Right atrium auricular region (tissue), 2 donors: ENCODE results near the gene NLRP9. TPM values are rescaled to one million over a fixed set of nuclear protein-coding genes. Genes with fewer than 3 reads are reported as not detected.

Experiments
- DNase-seq: peaks from one replicate; pipeline ENCODE4 v3.0.0-alpha.2; 2019; ENCODE audit warnings: low spot score
- H3K27ac ChIP-seq, 2 donors: fragments of 200-600 bp; sonication (generic); 1 replicate in 1 of 2; 2 replicates in 1 of 2; pipeline ENCODE4 v1.5.1; 2016 to 2019
- H3K27me3 ChIP-seq, 2 donors: fragments of 200-600 bp; sonication (generic); one replicate each; pipeline versions ENCODE4 v1.5.1 to v1.6.0; 2017 to 2019
- H3K36me3 ChIP-seq: fragments of 200-600 bp; sonication (generic); one replicate; pipeline ENCODE4 v1.5.1; 2016
- H3K4me1 ChIP-seq, 2 donors: fragments of 200-600 bp; sonication (generic); one replicate each; pipeline versions ENCODE4 v1.5.1 to v1.6.0; 2017 to 2019
- H3K4me3 ChIP-seq, 2 donors: fragments of 200-600 bp; sonication (generic); 1 replicate in 1 of 2; 2 replicates in 1 of 2; pipeline ENCODE4 v1.5.1; 2017 to 2019; ENCODE audit warnings: mild to moderate bottlenecking in 1 of 2, moderate library complexity in 1 of 2
- H3K9me3 ChIP-seq, 2 donors: fragments of 200-600 bp; sonication (generic); one replicate each; pipeline ENCODE4 v1.5.1; 2019
- total RNA-seq, 2 donors: library from RNA; depleted of rRNA; stranded (reverse); fragments of >200 nt; gene quantifications; one replicate each; pipeline ENCODE4 v1.1.0, GENCODE V29; 2016
- TF ChIP-seq, protein P1 (sequence below), 2 donors: fragments of 200-600 bp; sonication (generic); IDR thresholded peaks; one replicate each; pipeline ENCODE4 v1.5.1; 2019; ENCODE audit warnings: antibody characterized with exemption in 2 of 2

The NLRP9 gene
- total RNA-seq, 2 donors from 2014 or later = not detected

DNA sequence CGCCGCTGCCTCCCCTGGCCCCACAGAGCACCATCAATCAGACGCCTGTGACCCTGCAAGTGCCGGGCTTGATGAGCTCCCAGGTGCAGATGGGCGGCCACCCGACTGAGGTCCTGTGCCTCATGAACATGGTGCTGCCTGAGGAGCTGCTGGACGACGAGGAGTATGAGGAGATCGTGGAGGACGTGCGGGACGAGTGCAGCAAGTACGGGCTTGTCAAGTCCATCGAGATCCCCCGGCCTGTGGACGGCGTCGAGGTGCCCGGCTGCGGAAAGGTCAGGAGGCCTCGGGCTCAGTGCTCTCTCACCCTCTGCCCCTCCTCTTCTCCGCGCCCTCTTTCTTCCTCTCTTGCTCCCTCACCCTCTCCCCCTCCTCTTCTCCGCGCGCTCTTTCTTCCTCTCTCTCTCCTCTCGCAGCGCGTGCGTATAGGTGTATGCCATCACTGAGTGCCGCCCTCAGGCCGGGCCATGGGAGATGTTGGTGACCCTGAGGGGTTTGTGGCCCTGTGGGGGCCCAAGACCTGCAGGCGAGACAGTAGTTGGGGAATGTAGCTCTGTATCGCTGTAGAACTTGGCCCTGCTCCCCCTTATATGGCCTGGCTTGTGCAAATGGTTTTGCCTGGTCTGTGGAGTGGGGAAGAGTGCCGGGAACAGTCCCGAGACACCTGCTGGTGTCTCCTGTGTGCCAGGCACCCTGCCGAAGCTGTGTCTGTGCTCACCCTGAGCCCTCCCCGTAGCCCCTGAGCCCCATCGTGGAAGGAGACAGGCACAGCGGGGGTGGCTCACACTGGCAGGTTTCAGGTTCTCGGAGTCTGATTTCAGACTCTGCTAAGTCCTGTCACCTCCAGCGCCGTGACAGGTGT is 68.6 kb downstream of the NLRP9 start:
- Histone ChIP-seq H3K27me3 (no peaks in the 10 kb centered on the region), H3K4me1 (peaks cover 0 to 16% of the 10 kb centered on the region in 2 donors), H3K27ac (no peak overlapping the region), H3K4me3 (no peak overlapping the region), H3K9me3 (no peaks in the 10 kb centered on the region), H3K36me3 (peaks cover 68% of the 10 kb centered on the region)
- DNase-seq = no peak
- TF ChIP-seq, protein P1, sequence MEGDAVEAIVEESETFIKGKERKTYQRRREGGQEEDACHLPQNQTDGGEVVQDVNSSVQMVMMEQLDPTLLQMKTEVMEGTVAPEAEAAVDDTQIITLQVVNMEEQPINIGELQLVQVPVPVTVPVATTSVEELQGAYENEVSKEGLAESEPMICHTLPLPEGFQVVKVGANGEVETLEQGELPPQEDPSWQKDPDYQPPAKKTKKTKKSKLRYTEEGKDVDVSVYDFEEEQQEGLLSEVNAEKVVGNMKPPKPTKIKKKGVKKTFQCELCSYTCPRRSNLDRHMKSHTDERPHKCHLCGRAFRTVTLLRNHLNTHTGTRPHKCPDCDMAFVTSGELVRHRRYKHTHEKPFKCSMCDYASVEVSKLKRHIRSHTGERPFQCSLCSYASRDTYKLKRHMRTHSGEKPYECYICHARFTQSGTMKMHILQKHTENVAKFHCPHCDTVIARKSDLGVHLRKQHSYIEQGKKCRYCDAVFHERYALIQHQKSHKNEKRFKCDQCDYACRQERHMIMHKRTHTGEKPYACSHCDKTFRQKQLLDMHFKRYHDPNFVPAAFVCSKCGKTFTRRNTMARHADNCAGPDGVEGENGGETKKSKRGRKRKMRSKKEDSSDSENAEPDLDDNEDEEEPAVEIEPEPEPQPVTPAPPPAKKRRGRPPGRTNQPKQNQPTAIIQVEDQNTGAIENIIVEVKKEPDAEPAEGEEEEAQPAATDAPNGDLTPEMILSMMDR (IDR thresholded peaks at IDR 0.05) = no peak

DNA sequence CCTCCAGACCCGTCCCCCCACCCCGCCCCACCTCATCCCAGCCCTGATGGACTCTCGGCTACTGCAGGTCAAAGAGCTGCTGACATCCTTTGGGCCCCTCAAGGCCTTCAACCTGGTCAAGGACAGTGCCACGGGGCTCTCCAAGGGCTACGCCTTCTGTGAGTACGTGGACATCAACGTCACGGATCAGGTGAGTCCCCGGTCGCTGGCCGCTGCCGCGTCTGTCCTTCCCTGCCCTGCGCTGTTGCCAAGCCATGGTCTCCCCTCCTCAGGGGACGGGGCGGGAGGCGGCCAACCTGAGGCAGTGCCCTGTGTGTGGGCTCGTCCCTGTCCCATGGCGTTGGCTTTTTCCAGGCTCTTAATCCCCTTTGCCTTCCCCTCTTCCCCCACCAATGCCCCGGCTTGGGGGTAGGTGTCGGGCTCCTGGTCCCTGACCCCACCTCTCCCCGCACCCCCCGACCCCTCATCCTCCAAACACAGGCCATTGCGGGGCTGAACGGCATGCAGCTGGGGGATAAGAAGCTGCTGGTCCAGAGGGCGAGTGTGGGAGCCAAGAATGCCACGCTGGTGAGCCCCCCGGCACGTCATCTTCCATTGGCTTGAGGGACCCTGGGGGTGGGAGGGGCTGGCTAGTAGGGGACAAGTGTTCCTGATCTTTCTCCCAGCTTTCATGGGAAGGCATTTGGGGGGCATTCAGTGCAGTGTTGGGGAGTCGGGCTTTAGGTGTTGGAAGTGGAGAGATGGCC is 69.4 kb downstream of the NLRP9 start:
- Histone ChIP-seq H3K27ac (no peak overlapping the region), H3K4me1 (peaks cover 0 to 7% of the 10 kb centered on the region in 2 donors), H3K9me3 (no peaks in the 10 kb centered on the region), H3K36me3 (peaks cover 70% of the 10 kb centered on the region), H3K27me3 (no peaks in the 10 kb centered on the region), H3K4me3 (no peak overlapping the region)
- TF ChIP-seq, protein P1 (IDR thresholded peaks at IDR 0.05) = no peak
- no peak for DNase-seq

DNA sequence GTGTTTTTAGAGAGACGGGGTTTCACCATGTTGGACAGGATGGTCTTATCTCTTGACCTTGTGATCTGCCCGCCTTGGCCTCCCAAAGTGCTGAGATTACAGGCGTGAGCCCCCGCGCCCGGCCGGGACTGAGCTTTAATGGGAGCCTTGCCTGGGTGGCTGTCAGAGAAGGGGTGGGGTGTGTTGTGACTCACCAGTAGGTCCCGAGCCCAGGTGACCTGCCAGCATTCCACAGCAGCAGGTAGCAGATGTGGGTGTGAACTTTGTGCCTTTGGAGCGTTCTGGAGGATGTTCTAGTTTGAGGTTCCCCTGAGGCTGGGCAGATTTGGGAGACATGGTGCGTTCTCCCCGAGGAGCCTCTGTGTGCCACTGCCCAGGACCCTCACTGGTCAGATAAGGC is 70.2 kb downstream of the NLRP9 start:
- H3K27me3 ChIP-seq = no peaks in the 10 kb centered on the region
- DNase-seq = no peak
- TF ChIP-seq, protein P1 (IDR thresholded peaks at IDR 0.05) = no peak

DNA sequence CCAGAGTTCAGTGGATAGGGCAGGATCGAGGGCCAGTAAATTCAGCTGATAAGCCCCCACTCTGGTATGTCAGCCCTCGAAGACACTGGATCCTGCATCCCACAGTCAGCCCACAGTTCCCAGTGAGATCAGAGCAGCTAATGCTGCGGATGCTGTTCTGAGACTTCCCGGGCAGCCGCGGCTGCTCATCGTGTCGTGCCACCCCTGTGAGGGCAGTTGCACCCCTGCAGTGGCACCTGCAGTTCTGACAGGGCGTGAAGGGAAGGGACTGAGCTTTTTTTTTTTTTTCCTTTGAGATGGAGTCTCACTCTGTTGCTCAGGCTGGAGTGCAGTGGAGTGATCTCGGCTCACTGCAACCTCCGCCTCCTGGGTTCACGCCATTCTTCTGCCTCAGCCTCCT is 70.7 kb downstream of the NLRP9 start:
- H3K4me1 ChIP-seq = peaks cover 0 to 4% of the 10 kb centered on the region in 2 donors
- TF ChIP-seq, protein P1 (IDR thresholded peaks at IDR 0.05) = no peak
- peaks cover 78% of the 10 kb centered on the region for H3K36me3 ChIP-seq
- H3K4me3 ChIP-seq = no peak overlapping the region
- no peak overlapping the region for H3K27ac ChIP-seq
- no peaks in the 10 kb centered on the region for H3K27me3 ChIP-seq
- H3K9me3 ChIP-seq = no peaks in the 10 kb centered on the region
- no peak for DNase-seq

More for the DNA sequence above, 70.2 kb downstream of the NLRP9 start:
- Histone ChIP-seq H3K4me3 (no peak overlapping the region), H3K27ac (no peak overlapping the region), H3K36me3 (peaks cover 74% of the 10 kb centered on the region), H3K9me3 (no peaks in the 10 kb centered on the region), H3K4me1 (peaks cover 0 to 4% of the 10 kb centered on the region in 2 donors)

DNA sequence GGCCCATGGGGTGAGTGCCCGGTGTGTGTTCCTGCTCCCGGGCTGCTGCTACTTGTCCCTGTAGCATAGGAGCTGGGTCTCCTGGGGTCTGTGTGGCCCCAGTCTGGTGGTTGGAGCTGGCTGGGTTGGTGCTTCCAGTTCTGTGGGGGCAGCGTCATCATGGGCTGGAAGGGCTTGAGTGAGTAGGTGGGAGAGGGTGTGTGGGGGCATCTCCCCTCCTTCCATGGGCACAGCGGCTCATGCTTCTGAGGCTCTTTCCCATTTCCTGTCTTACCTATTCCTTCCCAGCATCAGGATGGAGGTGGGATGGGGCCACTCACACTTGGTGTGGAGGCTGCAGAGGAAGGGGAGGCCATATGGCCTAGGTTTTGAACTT is 71.2 kb downstream of the NLRP9 start:
- no peaks in the 10 kb centered on the region for H3K9me3 ChIP-seq
- H3K4me3 ChIP-seq = no peak overlapping the region
- H3K27ac ChIP-seq = no peak overlapping the region
- TF ChIP-seq, protein P1 (IDR thresholded peaks at IDR 0.05) = no peak
- no peaks in the 10 kb centered on the region for H3K27me3 ChIP-seq
- no peak for DNase-seq
- H3K4me1 ChIP-seq = peaks cover 0 to 4% of the 10 kb centered on the region in 2 donors
- H3K36me3 ChIP-seq = peaks cover 83% of the 10 kb centered on the region
